HG03460 (cell line): Measurements from ENCODE around the gene MED16.
A peak's percentile ranks its signal among the peaks of the same experiment; 100 is the strongest.

Experiments used
- ATAC-seq: cut with Tn5 transposase; IDR thresholded peaks from one replicate; pipeline ENCODE4 v1.9.1; 2021; ENCODE audit not compliant: unreplicated experiment

MED16 gene

DNA sequence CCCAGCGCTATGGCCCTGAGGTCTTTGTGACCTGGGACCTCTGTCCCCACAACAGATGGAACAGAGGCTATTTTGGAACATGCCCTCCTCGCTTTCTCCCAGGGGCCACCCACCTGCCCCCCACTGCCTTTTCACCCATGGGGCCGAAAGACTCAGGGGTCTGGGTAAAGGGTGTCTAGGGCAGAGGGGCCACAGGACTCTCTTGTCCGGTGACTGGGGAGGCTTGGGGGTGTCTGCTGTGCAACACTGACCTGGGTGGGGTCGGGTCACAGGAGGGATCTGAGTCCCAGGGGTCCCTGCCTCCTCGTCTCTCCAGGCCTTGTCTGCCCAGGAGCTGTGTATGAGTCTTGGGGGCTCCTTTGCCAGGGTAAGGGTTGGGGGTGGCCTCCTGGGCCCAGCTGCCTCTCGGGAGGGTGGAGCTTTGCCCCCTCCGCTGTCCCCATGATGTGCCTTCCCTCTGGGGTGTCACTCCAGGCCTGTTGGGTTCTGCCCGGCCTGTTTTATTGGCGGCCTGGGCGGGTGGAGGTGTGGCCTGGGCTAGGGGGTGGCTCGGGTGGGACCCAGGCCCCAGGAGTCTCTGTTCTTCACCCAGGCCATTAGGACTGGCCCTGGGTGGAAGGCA lies 34.9 kb upstream of the MED16 start:
- ATAC-seq: no peak

DNA sequence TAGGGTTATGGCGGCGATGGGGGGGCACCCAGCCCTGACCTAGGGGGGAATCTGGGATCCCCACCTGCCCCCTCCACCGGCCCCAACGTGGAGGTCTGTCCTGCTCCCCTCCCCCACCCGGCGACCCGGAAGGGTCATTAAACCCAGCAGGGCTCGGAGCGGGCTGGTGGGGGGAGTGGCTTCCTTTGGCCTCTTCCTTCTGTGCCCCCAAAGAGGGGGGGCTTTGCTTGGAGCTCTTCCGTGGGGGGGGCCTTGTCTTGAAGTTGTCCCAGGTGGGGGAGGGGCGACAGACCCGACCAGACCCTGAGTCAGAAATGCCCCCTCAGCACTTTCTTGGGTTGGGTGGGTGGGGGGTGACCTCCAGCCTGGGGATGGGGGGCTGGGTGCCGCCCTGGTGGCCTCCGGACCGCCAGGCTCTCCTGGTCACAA lies 34.4 kb upstream of the MED16 start:
- ATAC-seq: no peak

DNA sequence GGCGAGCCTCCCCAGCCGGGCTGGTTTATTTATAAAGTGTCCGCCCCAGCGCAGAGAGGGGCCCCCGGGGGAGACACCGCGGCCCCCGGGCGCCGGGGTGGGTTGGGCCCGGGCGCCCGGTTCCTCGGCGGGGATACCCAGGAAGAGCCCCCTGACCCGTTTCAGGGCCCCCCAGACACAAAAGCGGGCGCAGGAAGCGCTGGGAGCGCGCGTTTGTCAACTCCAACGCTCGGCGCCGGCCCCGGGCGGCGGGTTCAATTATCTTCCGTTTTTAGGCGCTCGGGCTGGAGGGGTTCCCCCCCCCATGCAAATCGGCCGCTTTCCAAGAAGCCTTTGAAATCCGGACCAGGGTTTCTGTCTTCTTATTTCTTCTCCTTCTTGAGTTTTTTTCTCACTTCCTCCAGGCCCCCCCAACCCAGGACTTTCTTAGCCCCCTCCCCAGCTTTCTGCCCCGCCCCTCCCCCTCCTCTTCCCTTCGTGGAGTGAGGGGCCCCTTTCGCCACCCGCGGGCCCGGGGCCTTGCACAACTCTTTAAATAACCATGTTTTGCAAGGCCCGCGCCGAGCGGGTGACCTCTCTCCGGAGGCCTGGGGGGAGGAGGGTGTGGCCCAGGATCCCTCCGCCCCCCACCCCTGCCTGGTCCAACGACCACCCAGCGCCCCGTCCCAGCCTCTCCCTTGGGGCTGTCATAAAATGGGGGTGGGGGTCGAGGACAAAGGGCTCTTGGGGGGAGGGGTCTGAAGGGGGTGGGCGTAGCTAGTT lies 33.8 kb upstream of the MED16 start:
- ATAC-seq: no peak

DNA sequence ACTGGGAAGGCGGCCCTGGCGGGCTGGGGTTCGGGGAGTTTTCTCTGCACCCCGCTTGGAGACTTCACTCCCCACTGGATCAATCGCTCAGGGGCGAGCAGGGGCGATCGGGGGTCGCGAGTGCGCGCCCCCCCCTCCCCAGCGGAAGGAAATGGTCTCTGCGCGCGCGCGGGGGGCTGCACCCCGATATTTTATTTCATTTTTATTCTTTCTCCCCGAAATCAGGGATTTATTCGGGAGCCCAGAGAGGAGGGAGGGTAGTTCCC lies 33.3 kb upstream of the MED16 start:
- no peak for ATAC-seq

DNA sequence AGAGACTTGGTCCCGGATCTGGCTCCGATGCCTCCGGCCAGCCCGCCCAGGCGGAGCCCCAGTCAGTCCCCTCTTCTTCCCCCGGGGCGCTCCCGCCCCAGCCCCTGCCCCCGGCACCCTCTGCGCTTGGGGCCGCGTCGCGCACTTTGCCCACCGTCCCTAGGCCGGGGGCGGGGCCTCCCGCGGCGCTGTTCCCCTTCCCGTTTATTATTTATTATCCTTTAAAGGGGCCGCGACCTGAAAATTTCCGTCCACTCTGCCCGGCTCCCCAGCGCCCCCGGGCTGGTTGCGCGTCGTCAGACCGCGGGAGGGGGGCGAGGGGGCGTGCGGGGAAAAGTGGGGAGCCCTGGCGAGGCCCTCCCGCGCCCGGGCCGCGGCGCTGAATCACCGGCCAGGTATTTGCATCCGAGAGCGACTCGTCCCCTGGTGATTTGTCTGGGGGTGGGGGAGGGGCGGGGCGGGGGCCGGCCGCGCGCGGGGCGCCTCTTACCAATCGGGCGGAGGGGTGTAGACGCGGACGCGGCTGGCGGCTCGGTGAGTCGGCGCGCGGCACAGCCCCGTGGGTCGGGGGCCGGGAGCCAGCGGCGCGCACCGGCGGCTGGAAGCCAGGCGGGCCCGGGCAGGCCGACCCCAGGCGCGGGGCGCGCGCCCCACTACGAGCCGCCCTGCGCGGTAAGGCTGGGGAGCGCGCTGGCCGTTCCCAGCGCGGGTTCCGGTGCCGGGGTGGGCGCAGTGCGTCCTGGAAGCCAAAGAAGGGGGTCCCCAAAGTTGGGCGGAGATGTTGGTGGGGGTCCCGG lies 32.7 kb upstream of the MED16 start, which contains the start of gene ARID3A:
Gene ARID3A, plus strand, starts transcription at position 510 of the 797 bp plus-strand sequence. CDS start 3,494 bp downstream, outside the sequence.
- peak; percentile 42 for ATAC-seq

DNA sequence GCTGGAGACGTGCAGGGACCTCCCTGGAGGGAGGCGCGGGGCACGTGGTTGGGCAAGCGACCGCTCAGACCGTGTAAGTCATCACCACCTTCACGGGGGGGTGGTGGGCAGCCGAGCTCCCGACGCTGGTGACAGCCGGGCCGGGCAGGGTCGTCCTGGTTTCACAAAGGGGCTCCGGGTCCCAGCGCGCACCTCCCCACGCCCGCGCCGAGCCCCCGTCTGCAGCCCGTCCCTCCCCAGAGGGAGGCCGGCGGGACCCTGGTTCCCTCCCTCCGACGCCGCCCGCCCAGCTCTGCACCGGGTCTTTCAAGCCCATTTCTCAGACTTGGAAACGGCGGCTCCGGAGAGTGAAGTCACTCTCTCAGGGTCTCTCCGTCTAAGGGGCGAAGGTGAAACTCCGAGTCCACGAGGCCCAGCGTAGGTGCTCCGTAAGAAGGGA lies 32.1 kb upstream of the MED16 start:
- ATAC-seq: peak; percentile 41

DNA sequence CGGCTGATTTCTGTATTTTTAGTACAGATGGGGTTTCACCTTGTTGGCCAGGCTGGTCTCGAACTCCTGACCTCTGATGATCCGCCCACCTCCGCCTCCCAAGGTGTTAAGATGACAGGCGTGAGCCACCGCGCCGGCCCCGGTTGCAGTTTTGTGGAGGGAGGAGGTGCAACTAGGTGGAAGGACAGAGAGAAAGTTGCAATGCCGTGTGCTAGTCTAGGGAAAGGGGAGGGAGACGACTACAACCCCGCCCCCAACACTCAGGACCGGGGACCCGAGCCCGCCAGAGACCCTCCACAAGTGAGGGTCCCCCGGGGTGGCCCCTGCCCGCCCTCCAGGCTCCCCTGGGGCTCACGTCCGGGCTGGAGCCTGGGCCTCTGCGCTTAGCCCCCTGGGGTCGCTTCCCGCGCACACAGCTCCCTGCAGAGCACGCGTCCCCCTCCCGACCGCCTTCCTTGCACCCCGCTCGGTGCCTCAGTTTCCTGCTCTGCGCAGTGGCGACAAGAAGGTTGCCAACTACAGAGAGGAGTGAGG lies 31.6 kb upstream of the MED16 start:
- ATAC-seq: no peak

DNA sequence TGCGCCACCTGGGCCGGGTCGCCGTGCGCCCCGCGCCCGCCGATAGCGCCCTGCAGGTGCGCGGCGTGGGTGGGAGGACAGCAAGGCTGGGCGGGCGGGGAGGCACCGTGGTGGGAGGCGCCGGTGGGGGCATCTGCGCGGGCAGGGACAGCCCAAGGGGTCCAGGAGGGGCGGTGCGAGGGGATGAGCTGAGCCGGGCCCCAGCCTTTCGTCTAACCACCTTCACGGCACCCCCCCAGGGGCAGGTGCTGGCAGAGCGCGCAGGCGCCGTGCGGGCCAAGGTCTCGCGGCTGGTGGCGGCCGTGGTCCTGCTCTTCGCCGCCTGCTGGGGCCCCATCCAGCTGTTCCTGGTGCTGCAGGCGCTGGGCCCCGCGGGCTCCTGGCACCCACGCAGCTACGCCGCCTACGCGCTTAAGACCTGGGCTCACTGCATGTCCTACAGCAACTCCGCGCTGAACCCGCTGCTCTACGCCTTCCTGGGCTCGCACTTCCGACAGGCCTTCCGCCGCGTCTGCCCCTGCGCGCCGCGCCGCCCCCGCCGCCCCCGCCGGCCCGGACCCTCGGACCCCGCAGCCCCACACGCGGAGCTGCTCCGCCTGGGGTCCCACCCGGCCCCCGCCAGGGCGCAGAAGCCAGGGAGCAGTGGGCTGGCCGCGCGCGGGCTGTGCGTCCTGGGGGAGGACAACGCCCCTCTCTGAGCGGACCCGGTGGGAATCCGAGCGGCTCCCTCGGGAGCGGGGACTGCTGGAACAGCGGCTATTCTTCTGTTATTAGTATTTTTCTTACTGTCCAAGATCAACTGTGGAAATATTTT lies 27.3 kb upstream of the MED16 start:
- ATAC-seq: no peak

DNA sequence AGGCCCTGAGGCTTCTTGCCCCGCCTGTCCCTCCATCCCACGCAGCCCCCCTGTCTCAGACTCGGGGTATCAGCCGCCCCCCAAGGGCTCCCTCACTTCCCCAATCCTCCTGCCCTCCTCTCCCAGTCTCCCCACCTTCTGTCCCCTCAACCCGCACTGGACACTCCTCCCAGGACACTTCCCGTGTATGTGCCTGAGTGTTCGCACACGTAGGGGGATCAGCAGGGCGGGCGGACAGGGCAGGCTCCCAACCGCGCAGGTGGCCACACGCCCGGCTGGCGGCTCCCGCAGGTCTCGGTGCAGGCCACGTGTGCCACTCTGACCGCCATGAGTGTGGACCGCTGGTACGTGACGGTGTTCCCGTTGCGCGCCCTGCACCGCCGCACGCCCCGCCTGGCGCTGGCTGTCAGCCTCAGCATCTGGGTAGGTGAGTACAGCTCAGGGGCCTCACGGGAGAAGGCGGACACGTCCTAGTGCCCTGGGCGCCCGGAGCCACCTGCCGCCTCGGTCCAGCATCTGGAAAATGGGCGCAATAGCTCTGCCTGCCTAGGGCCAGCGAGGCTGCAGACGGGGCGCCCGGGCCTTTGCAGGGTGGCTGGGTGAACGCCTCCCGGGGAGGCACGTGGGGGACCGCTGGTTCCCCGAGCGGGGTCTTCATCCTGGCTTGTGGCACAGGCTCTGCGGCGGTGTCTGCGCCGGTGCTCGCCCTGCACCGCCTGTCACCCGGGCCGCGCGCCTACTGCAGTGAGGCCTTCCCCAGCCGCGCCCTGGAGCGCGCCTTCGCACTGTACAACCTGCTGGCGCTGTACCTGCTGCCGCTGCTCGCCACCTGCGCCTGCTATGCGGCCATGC lies 26.4 kb upstream of the MED16 start:
- no peak for ATAC-seq

DNA sequence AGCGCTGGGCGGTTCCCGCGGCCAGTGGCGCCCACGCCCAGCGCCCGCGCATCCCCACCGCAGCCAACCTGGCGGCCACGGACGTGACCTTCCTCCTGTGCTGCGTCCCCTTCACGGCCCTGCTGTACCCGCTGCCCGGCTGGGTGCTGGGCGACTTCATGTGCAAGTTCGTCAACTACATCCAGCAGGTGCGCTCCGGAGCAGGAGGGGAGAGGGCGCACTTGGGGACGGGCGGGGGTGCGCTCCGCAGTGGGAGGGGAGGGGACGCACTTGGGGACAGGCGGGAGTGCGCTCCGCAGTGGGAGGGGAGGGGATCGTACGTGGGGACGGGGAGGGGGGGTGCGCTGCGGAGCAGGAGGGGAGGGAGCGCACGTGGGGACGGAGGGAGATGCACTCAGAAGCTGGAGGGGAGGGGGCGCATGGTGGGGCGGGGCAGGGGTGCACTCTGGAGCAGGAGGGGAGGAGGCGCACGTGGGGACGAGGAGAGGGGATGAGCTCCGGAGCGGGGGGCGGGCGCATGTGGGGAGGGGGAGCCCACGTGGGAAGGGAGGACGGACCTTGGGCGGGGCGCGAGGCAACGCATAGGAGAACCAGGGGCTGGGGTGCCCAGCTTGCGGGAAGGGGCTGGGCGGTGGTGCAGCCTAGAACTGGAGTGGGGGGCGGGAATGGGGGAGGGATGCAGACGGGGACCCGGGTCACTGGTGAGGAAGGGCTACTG lies 25.7 kb upstream of the MED16 start:
- ATAC-seq: no peak

DNA sequence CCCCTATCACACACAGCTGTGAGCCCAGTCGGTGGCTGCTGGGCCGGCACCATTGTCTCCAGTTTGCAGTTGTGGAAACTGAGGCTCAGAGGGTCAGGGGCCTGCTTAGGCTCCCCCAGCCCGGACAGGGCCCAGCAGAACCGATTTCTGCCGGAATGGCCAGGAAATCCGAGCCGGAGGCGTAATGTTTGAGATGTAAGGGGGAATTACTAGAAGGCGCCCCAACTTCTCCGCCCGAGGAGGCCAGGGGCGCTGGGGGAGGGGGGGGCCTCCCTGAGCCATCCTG lies 25.1 kb upstream of the MED16 start:
- ATAC-seq: no peak

DNA sequence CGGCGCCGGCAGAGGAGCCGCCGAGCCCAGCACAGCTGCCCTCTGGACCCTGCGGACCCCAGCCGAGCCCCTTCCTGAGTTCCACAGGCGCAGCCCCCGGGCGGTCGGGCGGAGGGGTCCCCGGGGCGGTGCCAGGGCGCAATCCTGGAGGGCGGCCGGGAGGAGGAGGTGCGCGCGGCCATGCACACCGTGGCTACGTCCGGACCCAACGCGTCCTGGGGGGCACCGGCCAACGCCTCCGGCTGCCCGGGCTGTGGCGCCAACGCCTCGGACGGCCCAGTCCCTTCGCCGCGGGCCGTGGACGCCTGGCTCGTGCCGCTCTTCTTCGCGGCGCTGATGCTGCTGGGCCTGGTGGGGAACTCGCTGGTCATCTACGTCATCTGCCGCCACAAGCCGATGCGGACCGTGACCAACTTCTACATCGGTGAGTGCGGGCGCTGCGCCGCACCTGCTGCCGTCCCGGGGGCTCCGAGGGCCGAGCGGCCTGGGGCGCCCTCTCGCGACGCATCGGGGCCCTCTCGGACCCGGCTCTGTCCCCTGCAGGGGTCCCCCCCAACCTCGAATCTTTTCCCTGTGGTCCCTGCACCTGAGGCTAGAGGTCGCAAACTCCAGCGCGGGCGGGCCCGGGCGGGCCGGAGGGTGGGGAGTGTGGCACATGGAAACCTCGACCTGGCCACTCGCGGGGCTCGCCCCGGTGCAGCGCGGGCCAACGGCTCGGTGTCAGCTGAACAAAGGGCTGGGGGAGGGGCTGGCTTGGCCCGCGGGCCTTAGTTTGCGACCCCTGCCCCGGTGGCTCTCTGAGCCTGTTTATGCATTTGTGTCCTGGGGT lies 24.6 kb upstream of the MED16 start, which contains the start of gene KISS1R:
Gene KISS1R, plus strand, starts transcription at position 11 of the 829 bp plus-strand sequence. Its CDS starts 170 bp downstream, at position 181.
- ATAC-seq: no peak

DNA sequence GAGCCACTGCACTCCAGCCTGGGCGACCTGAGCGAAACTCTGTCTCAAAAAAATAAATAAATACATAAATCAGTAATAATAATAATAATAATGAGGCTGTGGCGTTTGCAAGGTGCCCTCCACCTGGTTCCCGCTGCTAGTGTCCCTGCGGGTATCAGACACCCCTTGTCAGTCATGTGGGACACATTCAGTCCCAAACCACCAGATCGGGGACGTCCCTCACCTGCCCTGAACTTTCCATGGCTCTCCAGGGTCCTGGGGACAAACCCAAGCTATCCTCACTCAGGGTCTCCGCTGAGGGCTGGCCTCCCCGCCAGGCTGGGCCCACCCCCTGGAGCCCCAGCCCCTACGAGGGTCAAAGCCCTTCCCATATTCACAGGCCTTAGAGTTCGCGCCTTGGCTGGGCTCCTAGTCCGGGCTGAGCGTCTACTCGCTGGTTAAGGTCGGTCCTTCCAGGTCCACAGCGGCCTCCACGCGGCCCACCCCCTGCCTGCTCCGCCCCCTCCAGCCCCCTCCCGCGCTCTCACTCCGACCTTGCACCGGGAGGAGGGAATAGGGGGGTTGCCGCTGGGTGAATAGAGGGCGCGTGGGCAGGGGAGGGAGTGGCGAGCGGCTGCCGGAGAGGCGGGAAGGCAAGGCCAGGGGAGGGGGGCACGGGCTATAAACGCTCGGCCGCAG lies 23.8 kb upstream of the MED16 start:
- no peak for ATAC-seq

DNA sequence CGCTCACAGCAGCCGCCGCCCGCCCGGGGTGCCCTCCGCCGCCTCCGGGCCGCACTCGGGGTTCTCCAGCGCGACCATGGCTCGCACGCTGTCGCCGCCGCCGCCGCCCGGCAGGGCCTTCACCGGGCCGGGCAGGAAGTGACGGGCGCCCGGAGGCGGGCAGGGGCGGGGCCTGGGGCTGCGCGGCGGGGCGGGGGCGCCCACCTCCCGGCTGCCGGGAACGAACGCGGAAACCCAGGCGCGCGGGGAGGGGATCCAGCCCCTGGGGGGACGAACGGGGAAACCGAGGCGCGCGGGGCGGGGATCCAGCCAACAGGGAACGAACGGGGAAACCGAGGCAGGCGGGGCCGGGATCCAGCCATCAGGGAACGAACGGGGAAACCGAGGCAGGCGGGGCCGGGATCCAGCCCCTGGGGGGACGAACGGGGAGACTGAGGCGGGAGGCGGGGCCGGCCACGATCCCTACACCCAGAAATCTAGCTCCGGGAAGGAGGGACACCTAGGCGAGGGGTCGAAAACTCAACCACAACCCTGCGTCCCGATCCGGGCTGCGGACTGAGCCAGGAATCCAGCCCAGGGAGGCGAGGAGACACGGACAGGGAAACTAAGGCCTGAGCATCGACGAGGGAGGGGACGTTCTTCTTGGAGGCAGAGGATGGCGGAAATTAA lies 20.2 kb upstream of the MED16 start, which contains the start of gene R3HDM4:
Gene R3HDM4, minus strand, starts transcription at position 140 of the 669 bp plus-strand sequence. Its CDS starts 62 bp downstream, at position 78.
- no peak for ATAC-seq

DNA sequence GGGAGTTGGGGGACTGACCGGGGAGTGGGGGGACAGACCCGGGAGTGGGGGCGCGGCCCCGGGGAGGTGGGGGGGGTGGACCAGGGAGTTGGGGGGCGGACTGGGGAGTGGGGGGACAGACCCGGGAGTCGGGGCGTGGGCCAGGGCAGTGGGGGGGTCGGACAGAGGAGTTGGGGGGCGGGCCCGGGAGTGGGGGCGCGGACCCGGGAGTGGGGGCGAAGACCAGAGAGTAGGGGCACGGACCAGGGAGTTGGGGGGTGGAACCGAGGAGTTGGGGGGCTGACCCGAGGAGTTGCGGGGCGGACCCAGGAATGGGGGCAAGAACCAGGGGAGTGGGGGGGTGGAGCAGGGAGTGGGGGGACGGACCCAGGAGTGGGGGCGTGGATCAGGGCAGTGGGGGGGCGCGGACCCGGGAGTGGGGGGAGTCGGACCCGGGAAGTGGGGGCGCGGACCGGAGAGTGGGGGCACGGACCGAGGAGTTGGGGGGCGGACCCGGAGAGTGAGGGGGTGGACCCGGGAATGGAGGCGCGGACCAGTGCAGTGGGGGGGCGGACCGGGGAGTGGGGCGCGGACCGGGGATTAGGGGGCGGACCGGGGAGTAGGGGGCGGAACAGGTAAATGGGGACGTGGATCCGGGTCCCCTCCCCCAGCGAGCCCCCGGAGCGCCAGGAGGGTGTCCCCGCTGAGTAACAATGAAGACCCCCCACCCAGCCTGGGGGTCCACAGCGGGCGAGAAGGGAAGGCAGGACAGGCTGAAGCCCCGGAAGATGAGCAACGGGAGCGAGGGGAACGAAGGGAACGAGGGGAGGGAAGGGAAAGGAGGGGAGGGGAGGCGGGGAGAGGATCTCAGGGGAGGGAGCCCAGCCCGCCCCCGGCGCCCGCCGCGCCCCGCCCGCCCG lies 19.4 kb upstream of the MED16 start:
- ATAC-seq: no peak
